RWPE2 (cell line): ENCODE results near the gene CSRNP3.

Experiments
- ATAC-seq: fragments of 200-7000 bp; cut with Tn5 transposase; 3 replicates; pipeline ENCODE4 v1.9.1; 2021; ENCODE audit warnings: low read depth
- DNase-seq: peaks from one replicate; pipeline ENCODE4 v3.0.0-alpha.2; 2020; ENCODE audit warnings: low spot score
- H3K27ac ChIP-seq: fragments of 450-650 bp; 2 replicates; pipeline ENCODE4 v1.5.1; 2017; ENCODE audit warnings: mild to moderate bottlenecking; ENCODE audit not compliant: poor library complexity, severe bottlenecking
- H3K27me3 ChIP-seq: fragments of 250-450 bp; sonication (Bioruptor Pico); 2 replicates; pipeline ENCODE4 v1.5.1; 2021; ENCODE audit warnings: mild to moderate bottlenecking, moderate library complexity; ENCODE audit not compliant: insufficient read depth, poor library complexity, severe bottlenecking
- H3K36me3 ChIP-seq: fragments of 250-450 bp; sonication (Bioruptor Pico); 2 replicates; pipeline ENCODE4 v1.5.1; 2020; ENCODE audit warnings: low read depth, mild to moderate bottlenecking, moderate library complexity
- H3K4me1 ChIP-seq: fragments of 250-450 bp; sonication (Bioruptor Pico); 2 replicates; pipeline ENCODE4 v1.5.1; 2021; ENCODE audit warnings: mild to moderate bottlenecking, moderate library complexity; ENCODE audit not compliant: insufficient read depth, poor library complexity, severe bottlenecking
- H3K4me3 ChIP-seq: fragments of 250-450 bp; sonication (Bioruptor Pico); 2 replicates; pipeline ENCODE4 v1.5.1; 2021; ENCODE audit warnings: mild to moderate bottlenecking, moderate library complexity; ENCODE audit not compliant: severe bottlenecking
- H3K9me3 ChIP-seq: fragments of 250-450 bp; sonication (Bioruptor Pico); 2 replicates; pipeline ENCODE4 v1.5.1; 2021; ENCODE audit warnings: mild to moderate bottlenecking, moderate library complexity; ENCODE audit not compliant: severe bottlenecking
- CTCF ChIP-seq: fragments of 450-650 bp; IDR thresholded peaks from one replicate; pipeline ENCODE4 v1.5.1; 2017; ENCODE audit warnings: mild to moderate bottlenecking, moderate library complexity; ENCODE audit not compliant: poor library complexity, severe bottlenecking

CSRNP3 gene

GRCh38 chr2:165469417-165469816, at the start of gene CSRNP3:
Gene CSRNP3, plus strand, starts transcription at chr2:165469698. Its CDS starts 125,368 bp downstream, at chr2:165595066.
- TF ChIP-seq CTCF: no peak
- peak; percentile 64 for DNase-seq
- no peaks in the 10 kb centered on the region for H3K9me3 ChIP-seq
- no peak within 1 kb of the TSS for H3K27ac ChIP-seq
- ATAC-seq: peak; percentile 100
- no peaks in the 10 kb centered on the region for H3K36me3 ChIP-seq
- peaks cover 4% of the 10 kb centered on the region for H3K4me1 ChIP-seq
- H3K4me3 ChIP-seq: peak within 1 kb of the TSS; percentile 34
- H3K27me3 ChIP-seq: no peaks in the 10 kb centered on the region

GRCh38 chr2:165420231-165420630, 49.3 kb upstream of the CSRNP3 start:
- Histone ChIP-seq H3K27me3 (no peaks in the 10 kb centered on the region), H3K4me3 (no peak overlapping the region), H3K27ac (no peak overlapping the region), H3K4me1 (no peaks in the 10 kb centered on the region), H3K9me3 (no peaks in the 10 kb centered on the region), H3K36me3 (no peaks in the 10 kb centered on the region)
- no peak for DNase-seq
- no peak for TF ChIP-seq CTCF
- ATAC-seq: no peak

- H3K36me3 ChIP-seq: no peaks in the 10 kb centered on the region
- no peaks in the 10 kb centered on the region for H3K27me3 ChIP-seq
- no peaks in the 10 kb centered on the region for H3K4me1 ChIP-seq
- no peak overlapping the region for H3K4me3 ChIP-seq
- H3K9me3 ChIP-seq: no peaks in the 10 kb centered on the region
- DNase-seq: no peak
- no peak for ATAC-seq
- no peak for TF ChIP-seq CTCF
- no peak overlapping the region for H3K27ac ChIP-seq
Measured at GRCh38 chr2:165423081-165423480, 46.4 kb upstream of the CSRNP3 start.

GRCh38 chr2:165425556-165425955, 43.9 kb upstream of the CSRNP3 start:
- Histone ChIP-seq H3K4me1 (no peaks in the 10 kb centered on the region), H3K36me3 (no peaks in the 10 kb centered on the region), H3K4me3 (no peak overlapping the region), H3K27ac (no peak overlapping the region), H3K27me3 (no peaks in the 10 kb centered on the region), H3K9me3 (no peaks in the 10 kb centered on the region)
- ATAC-seq: no peak
- DNase-seq: no peak
- no peak for TF ChIP-seq CTCF

- Histone ChIP-seq H3K36me3 (no peaks in the 10 kb centered on the region), H3K4me3 (no peak overlapping the region), H3K4me1 (no peaks in the 10 kb centered on the region), H3K9me3 (no peaks in the 10 kb centered on the region), H3K27ac (no peak overlapping the region), H3K27me3 (no peaks in the 10 kb centered on the region)
- ATAC-seq: no peak
- no peak for TF ChIP-seq CTCF
- DNase-seq: no peak
Measured at GRCh38 chr2:165427686-165428085, 41.8 kb upstream of the CSRNP3 start.
